ENCODE results near the gene MKNK1. TPM values are rescaled to one million over a fixed set of nuclear protein-coding genes. Genes with fewer than 3 reads are reported as not detected.

MKNK1 gene
- polyA plus RNA-seq, 2 donors: 19.4 to 29.9 TPM

DNA sequence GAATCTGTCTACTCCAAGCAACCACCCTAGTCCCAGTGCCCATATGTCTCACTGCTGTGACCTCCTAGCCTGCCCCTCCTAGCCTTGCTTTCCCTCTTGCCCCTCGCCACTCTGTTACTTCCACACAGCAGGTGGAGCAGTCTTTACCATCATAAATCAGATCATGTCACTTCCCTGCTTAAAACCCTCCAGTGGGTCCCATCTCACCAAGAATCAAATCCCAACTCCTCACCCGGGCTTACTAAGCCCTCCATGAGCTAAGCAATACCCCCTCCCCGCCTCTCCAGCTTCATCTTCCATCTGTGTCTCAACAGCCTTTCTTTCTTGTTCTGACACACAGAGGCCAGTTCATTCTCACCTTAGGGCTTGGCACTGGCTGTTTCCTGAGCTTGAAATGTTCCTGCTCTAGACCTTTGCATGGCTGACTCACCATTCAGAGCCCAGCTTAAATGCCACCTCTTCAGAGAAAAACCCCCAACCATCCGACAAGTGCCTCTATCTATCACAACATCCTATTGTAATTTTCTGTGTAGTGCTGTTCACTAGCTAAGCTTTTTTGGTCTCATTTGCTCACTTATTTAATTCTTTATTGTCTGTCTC, 74.9 kb downstream of the MKNK1 start:
- Histone ChIP-seq H3K27ac (ENCODE audit: low read depth in 2 of 2, low read length in 1 of 2) (no peak overlapping the region), H3K4me3 (ENCODE audit: low read depth in 1 of 2, low read length in 2 of 2) (no peak overlapping the region), H3K4me1 (ENCODE audit: control insufficient read depth in 2 of 2, insufficient read depth in 2 of 2, low read length in 1 of 2) (peaks cover 0 to 5% of the 10 kb centered on the region in 2 donors), H3K36me3 (ENCODE audit: control insufficient read depth in 2 of 2, insufficient read depth in 2 of 2, low read length in 1 of 2) (no peaks in the 10 kb centered on the region), H3K27me3 (ENCODE audit: control insufficient read depth in 1 of 2, insufficient read depth in 2 of 2, low read length in 2 of 2) (no peaks in the 10 kb centered on the region), H3K9me3 (ENCODE audit: control insufficient read depth in 2 of 2, insufficient read depth in 1 of 2, low read depth in 1 of 2, low read length in 1 of 2) (no peaks in the 10 kb centered on the region)
- WGBS, 2 donors: 34 to 42% methylated on average over 4 of the region's 4 CpGs

DNA sequence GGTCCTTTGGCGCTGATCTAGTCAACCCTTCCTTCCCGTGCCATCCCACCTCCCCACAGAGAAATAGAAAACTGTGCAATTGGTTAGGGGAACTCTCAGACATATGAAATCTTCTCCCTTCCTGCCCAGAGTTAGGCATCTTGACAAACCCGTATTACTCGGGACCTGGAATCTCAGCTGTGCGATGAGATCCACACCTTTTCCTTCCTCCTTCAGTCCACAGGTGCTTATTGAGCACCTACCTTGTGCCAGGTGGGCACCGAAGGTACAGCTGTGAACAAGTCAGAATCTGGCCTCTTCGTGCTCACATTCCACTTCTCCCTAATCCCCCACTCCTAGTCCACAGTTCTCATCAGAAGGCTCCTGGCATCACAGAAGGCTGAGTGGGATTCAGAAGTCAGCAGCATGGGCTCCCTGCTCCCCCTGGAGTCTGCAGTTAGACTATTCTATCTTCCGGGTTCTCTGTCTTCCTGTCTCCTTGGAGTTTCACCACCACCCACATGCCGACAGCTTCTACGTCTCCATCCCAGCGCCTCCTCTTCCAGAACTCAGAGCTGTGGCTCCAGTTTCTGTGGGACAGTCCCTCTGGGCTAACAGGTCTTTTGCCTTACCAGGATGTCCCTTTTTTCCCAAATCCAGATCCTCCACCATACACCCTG, 75.6 kb downstream of the MKNK1 start:
- Histone ChIP-seq H3K4me1 (ENCODE audit: control insufficient read depth in 2 of 2, insufficient read depth in 2 of 2, low read length in 1 of 2) (peaks cover 0 to 4% of the 10 kb centered on the region in 2 donors), H3K4me3 (ENCODE audit: low read depth in 1 of 2, low read length in 2 of 2) (no peak overlapping the region), H3K27me3 (ENCODE audit: control insufficient read depth in 1 of 2, insufficient read depth in 2 of 2, low read length in 2 of 2) (no peaks in the 10 kb centered on the region), H3K36me3 (ENCODE audit: control insufficient read depth in 2 of 2, insufficient read depth in 2 of 2, low read length in 1 of 2) (no peaks in the 10 kb centered on the region), H3K27ac (ENCODE audit: low read depth in 2 of 2, low read length in 1 of 2) (no peak overlapping the region), H3K9me3 (ENCODE audit: control insufficient read depth in 2 of 2, insufficient read depth in 1 of 2, low read depth in 1 of 2, low read length in 1 of 2) (no peaks in the 10 kb centered on the region)
- 39 to 43% methylated on average over 11 of the region's 11 CpGs for WGBS, 2 donors

DNA sequence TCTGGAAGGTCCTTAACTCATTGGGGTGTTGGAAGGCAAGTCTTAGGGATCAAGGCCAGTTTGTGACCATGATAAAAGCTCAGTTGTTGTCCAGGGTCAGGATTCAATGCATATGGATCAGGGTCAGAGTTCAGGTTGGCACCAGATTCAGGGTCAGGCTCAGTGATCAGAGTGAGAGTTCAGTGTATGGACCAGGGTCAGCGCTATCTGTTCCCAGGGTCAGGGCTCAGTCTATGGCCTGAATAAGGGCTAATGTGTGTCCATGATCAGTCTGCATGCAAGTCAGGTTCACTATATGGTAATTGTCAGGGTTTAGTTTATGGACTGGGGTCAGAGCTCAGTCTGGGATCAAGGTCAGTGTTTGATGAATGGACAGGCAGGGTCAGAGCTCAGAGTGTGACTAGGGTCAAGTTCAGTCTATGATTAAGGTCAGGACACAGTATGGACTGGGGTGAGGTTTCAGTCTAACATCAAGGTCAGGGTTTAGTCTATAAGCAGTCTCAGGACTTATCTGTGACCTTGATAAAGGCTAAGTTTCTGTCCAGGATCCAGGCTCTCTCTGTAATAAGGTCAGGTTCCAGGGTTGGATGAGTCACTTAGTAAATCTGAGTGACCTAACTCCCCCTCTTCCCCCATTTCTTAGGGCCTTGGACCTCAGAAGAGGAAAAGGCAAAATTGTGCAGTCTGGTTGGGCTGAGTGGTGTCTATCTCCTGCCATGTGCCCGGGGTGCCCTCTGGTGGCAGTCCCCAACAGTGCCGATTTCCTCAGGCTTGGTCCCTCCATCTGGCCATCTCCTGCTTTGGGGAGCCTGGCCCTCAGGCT, 76.4 kb downstream of the MKNK1 start:
- 29% methylated on average over 3 of the region's 3 CpGs for WGBS, 2 donors
- Histone ChIP-seq H3K4me3 (ENCODE audit: low read depth in 1 of 2, low read length in 2 of 2) (no peak overlapping the region), H3K27ac (ENCODE audit: low read depth in 2 of 2, low read length in 1 of 2) (no peak overlapping the region), H3K36me3 (ENCODE audit: control insufficient read depth in 2 of 2, insufficient read depth in 2 of 2, low read length in 1 of 2) (no peaks in the 10 kb centered on the region), H3K27me3 (ENCODE audit: control insufficient read depth in 1 of 2, insufficient read depth in 2 of 2, low read length in 2 of 2) (no peaks in the 10 kb centered on the region), H3K9me3 (ENCODE audit: control insufficient read depth in 2 of 2, insufficient read depth in 1 of 2, low read depth in 1 of 2, low read length in 1 of 2) (no peaks in the 10 kb centered on the region), H3K4me1 (ENCODE audit: control insufficient read depth in 2 of 2, insufficient read depth in 2 of 2, low read length in 1 of 2) (peaks cover 6 to 9% of the 10 kb centered on the region in 2 donors)

- Histone ChIP-seq H3K27ac (ENCODE audit: low read depth in 2 of 2, low read length in 1 of 2) (no peak overlapping the region), H3K27me3 (ENCODE audit: control insufficient read depth in 1 of 2, insufficient read depth in 2 of 2, low read length in 2 of 2) (no peaks in the 10 kb centered on the region), H3K4me1 (ENCODE audit: control insufficient read depth in 2 of 2, insufficient read depth in 2 of 2, low read length in 1 of 2) (peaks cover 7 to 13% of the 10 kb centered on the region in 2 donors), H3K36me3 (ENCODE audit: control insufficient read depth in 2 of 2, insufficient read depth in 2 of 2, low read length in 1 of 2) (no peaks in the 10 kb centered on the region), H3K4me3 (ENCODE audit: low read depth in 1 of 2, low read length in 2 of 2) (no peak overlapping the region), H3K9me3 (ENCODE audit: control insufficient read depth in 2 of 2, insufficient read depth in 1 of 2, low read depth in 1 of 2, low read length in 1 of 2) (no peaks in the 10 kb centered on the region)
- WGBS, 2 donors: 48 to 56% methylated on average over 14 of the region's 14 CpGs
These were observed 77.3 kb downstream of the MKNK1 start for GRCh38 chr1:46526691-46527291.

- no peak overlapping the region for H3K4me3 ChIP-seq (ENCODE audit: low read depth in 1 of 2, low read length in 2 of 2)
- H3K36me3 ChIP-seq (ENCODE audit: control insufficient read depth in 2 of 2, insufficient read depth in 2 of 2, low read length in 1 of 2): no peaks in the 10 kb centered on the region
- peaks cover 7 to 13% of the 10 kb centered on the region in 2 donors for H3K4me1 ChIP-seq (ENCODE audit: control insufficient read depth in 2 of 2, insufficient read depth in 2 of 2, low read length in 1 of 2)
- H3K27me3 ChIP-seq (ENCODE audit: control insufficient read depth in 1 of 2, insufficient read depth in 2 of 2, low read length in 2 of 2): no peaks in the 10 kb centered on the region
- H3K27ac ChIP-seq (ENCODE audit: low read depth in 2 of 2, low read length in 1 of 2): no peak overlapping the region
- H3K9me3 ChIP-seq (ENCODE audit: control insufficient read depth in 2 of 2, insufficient read depth in 1 of 2, low read depth in 1 of 2, low read length in 1 of 2): no peaks in the 10 kb centered on the region
- 66 to 68% methylated on average over 17 of the region's 17 CpGs for WGBS, 2 donors
These were observed 77.9 kb downstream of the MKNK1 start for GRCh38 chr1:46526013-46526690.

DNA sequence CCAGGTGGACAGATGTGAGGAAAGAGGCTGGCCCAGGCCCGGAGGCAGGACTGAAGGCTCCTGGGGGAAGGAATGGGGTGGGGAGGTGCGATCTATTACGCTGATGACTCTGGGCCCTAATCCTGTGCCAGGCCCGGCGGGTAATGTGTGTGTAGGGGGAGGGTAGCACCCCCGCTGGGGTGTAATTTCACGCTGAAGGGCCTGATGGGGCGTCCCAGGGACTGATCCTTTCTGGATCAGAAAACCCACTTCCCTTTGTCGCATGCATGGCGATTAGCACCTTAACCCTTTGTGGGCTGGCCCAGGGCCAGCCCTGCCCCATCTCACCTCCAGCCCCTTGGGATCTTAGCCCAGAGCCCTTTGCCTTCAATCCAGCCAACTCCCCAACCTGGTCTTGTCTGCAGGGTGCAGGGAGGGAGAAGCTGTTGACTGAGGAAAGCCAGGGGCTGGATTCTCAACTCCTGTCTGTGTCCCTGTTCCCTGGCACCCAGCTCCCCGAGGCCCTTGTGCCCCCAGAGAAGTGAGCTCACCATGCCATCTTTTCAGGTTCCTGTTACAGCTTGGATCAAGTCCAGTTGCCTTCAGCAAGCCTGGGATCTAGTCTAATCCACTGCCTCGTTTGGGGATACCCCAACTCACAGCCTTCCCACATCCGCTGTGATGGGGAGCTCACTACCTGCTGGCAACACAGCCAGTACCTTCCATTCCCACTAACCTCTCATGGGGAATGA, 78.7 kb downstream of the MKNK1 start:
- Histone ChIP-seq H3K27me3 (ENCODE audit: control insufficient read depth in 1 of 2, insufficient read depth in 2 of 2, low read length in 2 of 2) (no peaks in the 10 kb centered on the region), H3K36me3 (ENCODE audit: control insufficient read depth in 2 of 2, insufficient read depth in 2 of 2, low read length in 1 of 2) (no peaks in the 10 kb centered on the region), H3K4me3 (ENCODE audit: low read depth in 1 of 2, low read length in 2 of 2) (no peak overlapping the region), H3K9me3 (ENCODE audit: control insufficient read depth in 2 of 2, insufficient read depth in 1 of 2, low read depth in 1 of 2, low read length in 1 of 2) (no peaks in the 10 kb centered on the region), H3K4me1 (ENCODE audit: control insufficient read depth in 2 of 2, insufficient read depth in 2 of 2, low read length in 1 of 2) (peaks cover 7 to 13% of the 10 kb centered on the region in 2 donors), H3K27ac (ENCODE audit: low read depth in 2 of 2, low read length in 1 of 2) (no peak overlapping the region)
- WGBS, 2 donors: 62 to 66% methylated on average over 13 of the region's 13 CpGs

- H3K4me1 ChIP-seq (ENCODE audit: control insufficient read depth in 2 of 2, insufficient read depth in 2 of 2, low read length in 1 of 2): peaks cover 7 to 13% of the 10 kb centered on the region in 2 donors
These were observed 79.2 kb downstream of the MKNK1 start for GRCh38 chr1:46524843-46525242.

DNA sequence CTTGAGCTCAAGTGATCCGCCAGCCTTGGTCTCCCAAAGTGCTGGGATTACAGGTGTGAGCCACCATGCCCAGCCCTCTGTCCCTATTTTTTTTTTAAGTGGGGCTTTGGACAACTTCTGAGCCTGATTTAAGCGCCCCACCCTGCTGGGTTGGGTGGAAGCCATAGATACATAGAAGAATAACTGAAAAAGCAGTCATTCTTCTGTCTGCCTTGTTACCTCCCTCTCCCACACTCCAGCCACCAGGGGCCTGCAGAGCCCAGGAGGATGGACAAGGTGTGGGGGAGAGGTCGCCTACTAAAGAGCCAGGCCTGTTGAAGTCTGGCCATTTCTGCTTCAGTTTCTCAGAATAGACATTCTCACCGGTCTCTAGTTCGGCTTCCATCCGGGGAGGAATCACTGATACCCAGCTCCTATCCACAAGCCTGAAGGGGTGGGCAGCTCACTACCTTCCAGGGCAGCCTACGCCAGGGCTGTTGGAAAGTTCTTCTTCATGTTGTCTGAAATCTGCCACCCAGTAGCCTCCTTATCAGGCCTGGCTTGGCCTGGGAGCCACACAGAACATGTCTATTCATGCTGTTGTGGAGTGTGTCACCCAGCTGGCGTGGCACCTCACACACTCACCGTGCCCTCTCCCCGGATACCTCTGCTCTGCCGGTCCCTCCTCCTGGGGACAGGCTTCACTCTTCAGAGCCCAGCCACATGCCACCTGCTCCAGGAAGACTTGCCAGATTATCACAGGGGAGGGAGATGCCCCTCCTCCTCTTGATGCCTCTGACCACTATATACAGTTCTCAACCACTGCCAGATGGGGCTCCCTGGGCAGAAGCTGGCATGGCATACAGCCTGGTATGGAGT, 80.3 kb downstream of the MKNK1 start:
- peak overlapping the region; percentile 71 to 89 for H3K27ac ChIP-seq (ENCODE audit: low read depth in 2 of 2, low read length in 1 of 2)
- WGBS, 2 donors: 70 to 73% methylated on average over 11 of the region's 11 CpGs

More at GRCh38 chr1:46524843-46525242, 79.2 kb downstream of the MKNK1 start:
- Histone ChIP-seq H3K9me3 (ENCODE audit: control insufficient read depth in 2 of 2, insufficient read depth in 1 of 2, low read depth in 1 of 2, low read length in 1 of 2) (no peaks in the 10 kb centered on the region), H3K36me3 (ENCODE audit: control insufficient read depth in 2 of 2, insufficient read depth in 2 of 2, low read length in 1 of 2) (no peaks in the 10 kb centered on the region), H3K27ac (ENCODE audit: low read depth in 2 of 2, low read length in 1 of 2) (no peak overlapping the region), H3K27me3 (ENCODE audit: control insufficient read depth in 1 of 2, insufficient read depth in 2 of 2, low read length in 2 of 2) (no peaks in the 10 kb centered on the region), H3K4me3 (ENCODE audit: low read depth in 1 of 2, low read length in 2 of 2) (no peak overlapping the region)
- WGBS, 2 donors: 75 to 88% methylated on average over 5 of the region's 5 CpGs

More for the DNA sequence above, 80.3 kb downstream of the MKNK1 start:
- Histone ChIP-seq H3K27me3 (ENCODE audit: control insufficient read depth in 1 of 2, insufficient read depth in 2 of 2, low read length in 2 of 2) (no peaks in the 10 kb centered on the region), H3K9me3 (ENCODE audit: control insufficient read depth in 2 of 2, insufficient read depth in 1 of 2, low read depth in 1 of 2, low read length in 1 of 2) (no peaks in the 10 kb centered on the region), H3K4me3 (ENCODE audit: low read depth in 1 of 2, low read length in 2 of 2) (no peak overlapping the region), H3K36me3 (ENCODE audit: control insufficient read depth in 2 of 2, insufficient read depth in 2 of 2, low read length in 1 of 2) (no peaks in the 10 kb centered on the region), H3K4me1 (ENCODE audit: control insufficient read depth in 2 of 2, insufficient read depth in 2 of 2, low read length in 1 of 2) (peaks cover 7 to 13% of the 10 kb centered on the region in 2 donors)

Data from esophagus (tissue), 2 donors.